WTC11 (cell line): Measurements from ENCODE around the gene SNRPD1. TPM values are rescaled to one million over a fixed set of nuclear protein-coding genes. Genes with fewer than 3 reads are reported as not detected.

ENCODE experiments used
- AFF4 ChIP-seq: sonication (generic); formaldehyde crosslinking; IDR thresholded peaks from 2 replicates; pipeline ENCODE4 v1.8.1; 2023; ENCODE audit warnings: mild to moderate bottlenecking, missing genetic modification reagents, borderline replicate concordance
- CBFB ChIP-seq: sonication (generic); formaldehyde crosslinking; IDR thresholded peaks from 2 replicates; pipeline ENCODE4 v1.8.1; 2022; ENCODE audit warnings: mild to moderate bottlenecking, low read depth, missing genetic modification reagents
- CREM ChIP-seq: sonication (generic); formaldehyde crosslinking; IDR thresholded peaks from 2 replicates; pipeline ENCODE4 v1.8.1; 2022; ENCODE audit warnings: mild to moderate bottlenecking, missing genetic modification reagents, moderate library complexity
- CTCF ChIP-seq: fragments of 200-600 bp; IDR thresholded peaks from 2 replicates; pipeline ENCODE4 v1.8.0; 2022; ENCODE audit warnings: antibody characterized with exemption
- E2F1 ChIP-seq: sonication (generic); formaldehyde crosslinking; IDR thresholded peaks from 2 replicates; pipeline ENCODE4 v1.8.0; 2022; ENCODE audit warnings: mild to moderate bottlenecking, missing genetic modification reagents
- ETV6 ChIP-seq: sonication (generic); formaldehyde crosslinking; IDR thresholded peaks from 2 replicates; pipeline ENCODE4 v1.8.1; 2022; ENCODE audit warnings: mild to moderate bottlenecking, missing genetic modification reagents
- FOXJ3 ChIP-seq: sonication (generic); formaldehyde crosslinking; IDR thresholded peaks from 2 replicates; pipeline ENCODE4 v1.9.0; 2021; ENCODE audit warnings: missing genetic modification reagents, mild to moderate bottlenecking, borderline replicate concordance
- GABPB1 ChIP-seq: sonication (generic); formaldehyde crosslinking; IDR thresholded peaks from 2 replicates; pipeline ENCODE4 v1.8.1; 2023; ENCODE audit warnings: mild to moderate bottlenecking, missing genetic modification reagents
- GRHL2 ChIP-seq: fragments of 250-450 bp; sonication (Bioruptor Pico); IDR thresholded peaks from 2 replicates; pipeline ENCODE4 v1.8.0; 2022; ENCODE audit warnings: mild to moderate bottlenecking, moderate library complexity; ENCODE audit not compliant: insufficient replicate concordance, severe bottlenecking
- HMGA2 ChIP-seq: fragments of 250-450 bp; sonication (Bioruptor Pico); IDR thresholded peaks from 2 replicates; pipeline ENCODE4 v1.4.0; 2021; ENCODE audit warnings: mild to moderate bottlenecking, moderate library complexity
- IRF2 ChIP-seq: sonication (generic); formaldehyde crosslinking; IDR thresholded peaks from 2 replicates; pipeline ENCODE4 v1.8.0; 2022; ENCODE audit warnings: low read depth, missing genetic modification reagents, borderline replicate concordance
- JUN ChIP-seq: sonication (generic); formaldehyde crosslinking; IDR thresholded peaks from 2 replicates; pipeline ENCODE4 v1.8.0; 2023; ENCODE audit warnings: mild to moderate bottlenecking, missing genetic modification reagents
- MAX ChIP-seq: sonication (generic); formaldehyde crosslinking; IDR thresholded peaks from 2 replicates; pipeline ENCODE4 v1.8.0; 2022; ENCODE audit warnings: mild to moderate bottlenecking, missing genetic modification reagents
- MXD4 ChIP-seq: fragments of 250-450 bp; sonication (Bioruptor Pico); IDR thresholded peaks from 2 replicates; pipeline ENCODE4 v1.8.0; 2021; ENCODE audit warnings: mild to moderate bottlenecking, moderate library complexity, borderline replicate concordance
- NFATC4 ChIP-seq: fragments of 250-450 bp; sonication (Bioruptor Pico); IDR thresholded peaks from 2 replicates; pipeline ENCODE4 v1.9.0; 2021; ENCODE audit warnings: mild to moderate bottlenecking
- NFYB ChIP-seq: sonication (generic); formaldehyde crosslinking; conservative IDR thresholded peaks from 2 replicates; pipeline ENCODE4 v1.8.0; 2022; ENCODE audit warnings: low read depth, missing genetic modification reagents
- NR1H2 ChIP-seq: sonication (generic); formaldehyde crosslinking; IDR thresholded peaks from 2 replicates; pipeline ENCODE4 v1.9.0; 2021; ENCODE audit warnings: mild to moderate bottlenecking, moderate library complexity, missing genetic modification reagents
- NR2C2 ChIP-seq: sonication (generic); formaldehyde crosslinking; IDR thresholded peaks from 2 replicates; pipeline ENCODE4 v1.8.0; 2022; ENCODE audit warnings: mild to moderate bottlenecking, missing genetic modification reagents
- NR3C1 ChIP-seq: sonication (generic); formaldehyde crosslinking; conservative IDR thresholded peaks from 2 replicates; pipeline ENCODE4 v1.8.1; 2023; ENCODE audit warnings: low read depth, mild to moderate bottlenecking, missing genetic modification reagents
- SOX15 ChIP-seq: fragments of 250-450 bp; sonication (Bioruptor Pico); IDR thresholded peaks from 2 replicates; pipeline ENCODE4 v1.9.0; 2021; ENCODE audit warnings: mild to moderate bottlenecking
- SP1 ChIP-seq: sonication (generic); formaldehyde crosslinking; conservative IDR thresholded peaks from 2 replicates; pipeline ENCODE4 v1.8.1; 2022; ENCODE audit warnings: missing genetic modification reagents
- TEAD1 ChIP-seq: sonication (generic); formaldehyde crosslinking; IDR thresholded peaks from 2 replicates; pipeline ENCODE4 v1.8.0; 2022; ENCODE audit warnings: mild to moderate bottlenecking, missing genetic modification reagents
- ZMAT4 ChIP-seq: fragments of 250-450 bp; sonication (Bioruptor Pico); IDR thresholded peaks from 2 replicates; pipeline ENCODE4 v1.9.0; 2021; ENCODE audit warnings: mild to moderate bottlenecking
- ZNF121 ChIP-seq: sonication (generic); formaldehyde crosslinking; IDR thresholded peaks from 2 replicates; pipeline ENCODE4 v1.8.0; 2023; ENCODE audit warnings: missing genetic modification reagents
- ZNF232 ChIP-seq: sonication (generic); formaldehyde crosslinking; IDR thresholded peaks from 2 replicates; pipeline ENCODE4 v1.8.0; 2022; ENCODE audit warnings: mild to moderate bottlenecking, missing genetic modification reagents
- ZNF512 ChIP-seq: sonication (generic); formaldehyde crosslinking; IDR thresholded peaks from 2 replicates; pipeline ENCODE4 v1.8.1; 2022; ENCODE audit warnings: missing genetic modification reagents, borderline replicate concordance
- ZSCAN18 ChIP-seq: fragments of 250-450 bp; sonication (Bioruptor Pico); IDR thresholded peaks from 2 replicates; pipeline ENCODE4 v2.1.2; 2022; ENCODE audit warnings: mild to moderate bottlenecking, moderate library complexity
- total RNA-seq: library from RNA; stranded (reverse); gene quantifications from 3 replicates; pipeline ENCODE4 v1.2.3, GENCODE V29; 2021

The SNRPD1 gene
- total RNA-seq, 1 experiment from 2014 or later, result 137 TPM

GRCh38 chr18:21600526-21601410 lies 11.3 kb upstream of the SNRPD1 start, which contains the start of gene ESCO1 (continued):
- no peak for TF ChIP-seq AFF4
- no peak for TF ChIP-seq ZNF512 (CRISPR knock-in tag)
- peak; percentile 88; the same call in 1 of the 2 replicates for TF ChIP-seq TEAD1 (CRISPR knock-in tag)
- no peak for TF ChIP-seq NR1H2 (CRISPR knock-in tag)
- TF ChIP-seq HMGA2, result peak; percentile 20; the same call in 1 of the 2 replicates
- peak; percentile 76 for TF ChIP-seq CREM (CRISPR knock-in tag)
- TF ChIP-seq NR3C1 (CRISPR knock-in tag), result no peak
- no peak for TF ChIP-seq GRHL2 (CRISPR knock-in tag)
- TF ChIP-seq ZMAT4 (CRISPR knock-in tag), result no peak
- TF ChIP-seq MAX, result peak; percentile 97
- peak; percentile 98 for TF ChIP-seq CTCF
- peak; percentile 82 for TF ChIP-seq GABPB1 (CRISPR knock-in tag)
- TF ChIP-seq ZNF232 (CRISPR knock-in tag), result peak; percentile 75
- no peak for TF ChIP-seq SOX15 (CRISPR knock-in tag)
- no peak for TF ChIP-seq CBFB (CRISPR knock-in tag)
- no peak for TF ChIP-seq FOXJ3
- no peak; the same call in 1 of the 2 replicates for TF ChIP-seq NFYB
- peak; percentile 94 for TF ChIP-seq ETV6 (CRISPR knock-in tag)
- TF ChIP-seq IRF2, result no peak
- TF ChIP-seq SP1, result peak; percentile 49; the same call in 1 of the 2 replicates
- TF ChIP-seq MXD4 (CRISPR knock-in tag), result no peak
- no peak for TF ChIP-seq NR2C2 (CRISPR knock-in tag)
- TF ChIP-seq ZNF121 (CRISPR knock-in tag), result no peak
- no peak for TF ChIP-seq ZSCAN18
- TF ChIP-seq JUN, result peak; percentile 21; the same call in 1 of the 2 replicates
- peak; percentile 84; the same call in 1 of the 2 replicates for TF ChIP-seq E2F1 (CRISPR knock-in tag)
- no peak for TF ChIP-seq NFATC4 (CRISPR knock-in tag)
